ENCODE measurements around the gene MACROD2. TPM values are rescaled to one million over a fixed set of nuclear protein-coding genes. Genes with fewer than 3 reads are reported as not detected.

The MACROD2 gene
- total and polyA plus RNA-seq, 2 of the 4 experiments (the other 2 are of a cell fraction): not detected

- CTCF ChIA-PET: no interaction called here
- H3K9ac ChIP-seq (ENCODE audit: low read depth, low read length): no peak overlapping the region
- H2BK20ac ChIP-seq (ENCODE audit: low read depth, low read length): no peak overlapping the region
- H2BK5ac ChIP-seq (ENCODE audit: low read depth, low read length, poor library complexity, severe bottlenecking): no peak overlapping the region
- H2AK9ac ChIP-seq (replicated peaks; ENCODE audit: low read depth, low read length, poor library complexity): no peak overlapping the region
- no peak overlapping the region for H3K27ac ChIP-seq (ENCODE audit: insufficient read depth, low read length)
- H4K20me1 ChIP-seq (ENCODE audit: insufficient read depth, low read length): no peaks in the 10 kb centered on the region
- no peak overlapping the region for H2BK15ac ChIP-seq (ENCODE audit: low read depth, low read length)
- H4K5ac ChIP-seq (ENCODE audit: low read depth, low read length): no peak overlapping the region
- H2BK120ac ChIP-seq (ENCODE audit: low read depth, low read length): no peak overlapping the region
- H3K27me3 ChIP-seq (ENCODE audit: control insufficient read depth, insufficient read depth, low read length): no peaks in the 10 kb centered on the region
- no peaks in the 10 kb centered on the region for H3K79me1 ChIP-seq (ENCODE audit: low read depth in 1 of 2, low read length in 2 of 2)
- no CpG with 5 or more reads among the region's 2 CpGs for WGBS, 2 experiments (ENCODE audit: extremely low coverage in 2 of 2, insufficient read length in 1 of 2)
- H3K4me2 ChIP-seq (ENCODE audit: low read depth, low read length): no peak overlapping the region
- intact Hi-C loops (cut with micrococcal nuclease) (no loop called here), in situ Hi-C loops (cut with MboI; ENCODE audit: low sequenced_read_pairs) (no loop called here), dilution Hi-C loops (cut with HindIII; ENCODE audit: low sequenced_read_pairs, unreplicated experiment) (no loop called here)
- no peak overlapping the region for H3K56ac ChIP-seq (ENCODE audit: extremely low read depth, insufficient read depth, low read length)
- H3K9me1 ChIP-seq (ENCODE audit: insufficient read depth, low read length): no peaks in the 10 kb centered on the region
- no peak overlapping the region for H3K23ac ChIP-seq (ENCODE audit: low read depth, low read length)
- DNase-seq (no peak), ATAC-seq (ENCODE audit: low read depth) (no peak)
- no peak overlapping the region for H2AK5ac ChIP-seq (ENCODE audit: low read depth, low read length)
- H2AFZ ChIP-seq (replicated peaks; ENCODE audit: low read length, poor library complexity): no peak overlapping the region
- no peaks in the 10 kb centered on the region for H3K36me3 ChIP-seq (ENCODE audit: control insufficient read depth, insufficient read depth, low read length)
- H3K14ac ChIP-seq (replicated peaks; ENCODE audit: low read depth, low read length): no peak overlapping the region
- no peak overlapping the region for H3K4ac ChIP-seq (ENCODE audit: low read depth, low read length)
- no TSS peak for BruUV-seq (replicated peaks)
- H3K4me3 ChIP-seq (ENCODE audit: insufficient read depth, low read depth, low read length): no peak overlapping the region
- H4K8ac ChIP-seq (ENCODE audit: low read depth in 2 of 2, low read length in 2 of 2): no peak overlapping the region
- POLR2A ChIA-PET (ENCODE audit: unreplicated experiment): no interaction called here
- peaks cover 9% of the 10 kb centered on the region; the same call in 1 of the 2 replicates for H3K9me3 ChIP-seq (ENCODE audit: control insufficient read depth, insufficient read depth, low read length)
- no peaks in the 10 kb centered on the region for H3K4me1 ChIP-seq (ENCODE audit: control insufficient read depth, insufficient read depth, low read length)
- no peak for TF ChIP-seq ELK1 (IDR thresholded peaks at IDR 0.05; ENCODE audit: borderline replicate concordance, low read depth, low read length)
- no peak overlapping the region for H4K91ac ChIP-seq (ENCODE audit: insufficient read depth, low read depth, low read length)
- no peak overlapping the region for H3K18ac ChIP-seq (ENCODE audit: low read depth, low read length)
Measured at GRCh38 chr20:15252304-15252703, 1257.0 kb downstream of the MACROD2 start.

Data from IMR-90 (cell line).